GM10248 (cell line): Measurements from ENCODE around the gene EXOSC1.

Experiments
- CTCF ChIA-PET: fragments of 300-600 bp; sonication (Branson Sonifier 250); formaldehyde crosslinking; extraction: SDS; loops from one replicate; lab custom pipeline; 2021; ENCODE audit warnings: antibody characterized with exemption; lab: Yijun Ruan, JAX
- POLR2A ChIA-PET: fragments of 350-650 bp; sonication (Branson Sonifier 250); formaldehyde crosslinking; extraction: SDS; loops from one replicate; lab custom pipeline; 2020; ENCODE audit warnings: antibody characterized with exemption; lab: Yijun Ruan, JAX
- DNase-seq: peaks from one replicate; pipeline ENCODE4 v3.0.0; 2012; ENCODE audit errors: extremely low spot score
- TF ChIP-seq, protein P1 (sequence below): IDR thresholded peaks from 2 replicates; pipeline ENCODE4 v1.5.1; 2012; ENCODE audit warnings: mild to moderate bottlenecking, low read depth; ENCODE audit errors: extremely low read depth, missing control alignments, control extremely low read depth

EXOSC1 gene

DNA sequence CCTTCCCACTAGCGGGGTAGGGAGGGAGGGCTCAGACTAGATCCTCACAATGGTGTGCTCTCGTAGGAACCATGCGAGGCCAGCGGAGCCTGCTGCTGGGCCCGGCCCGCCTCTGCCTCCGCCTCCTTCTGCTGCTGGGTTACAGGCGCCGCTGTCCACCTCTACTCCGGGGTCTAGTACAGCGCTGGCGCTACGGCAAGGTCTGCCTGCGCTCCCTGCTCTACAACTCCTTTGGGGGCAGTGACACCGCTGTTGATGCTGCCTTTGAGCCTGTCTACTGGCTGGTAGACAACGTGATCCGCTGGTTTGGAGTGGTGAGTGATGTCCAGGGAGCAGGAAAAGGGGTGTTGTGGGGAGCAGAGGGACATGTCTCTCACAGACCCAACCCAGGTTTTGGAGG, 5.8 kb upstream of the EXOSC1 start:
- no peak for DNase-seq
- CTCF ChIA-PET: interaction anchor here (1.3 kb wide), 1 partner anchor 13 kb away, joined by 3 read pairs; no protein-coding TSS in a partner anchor
- TF ChIP-seq, protein P1, sequence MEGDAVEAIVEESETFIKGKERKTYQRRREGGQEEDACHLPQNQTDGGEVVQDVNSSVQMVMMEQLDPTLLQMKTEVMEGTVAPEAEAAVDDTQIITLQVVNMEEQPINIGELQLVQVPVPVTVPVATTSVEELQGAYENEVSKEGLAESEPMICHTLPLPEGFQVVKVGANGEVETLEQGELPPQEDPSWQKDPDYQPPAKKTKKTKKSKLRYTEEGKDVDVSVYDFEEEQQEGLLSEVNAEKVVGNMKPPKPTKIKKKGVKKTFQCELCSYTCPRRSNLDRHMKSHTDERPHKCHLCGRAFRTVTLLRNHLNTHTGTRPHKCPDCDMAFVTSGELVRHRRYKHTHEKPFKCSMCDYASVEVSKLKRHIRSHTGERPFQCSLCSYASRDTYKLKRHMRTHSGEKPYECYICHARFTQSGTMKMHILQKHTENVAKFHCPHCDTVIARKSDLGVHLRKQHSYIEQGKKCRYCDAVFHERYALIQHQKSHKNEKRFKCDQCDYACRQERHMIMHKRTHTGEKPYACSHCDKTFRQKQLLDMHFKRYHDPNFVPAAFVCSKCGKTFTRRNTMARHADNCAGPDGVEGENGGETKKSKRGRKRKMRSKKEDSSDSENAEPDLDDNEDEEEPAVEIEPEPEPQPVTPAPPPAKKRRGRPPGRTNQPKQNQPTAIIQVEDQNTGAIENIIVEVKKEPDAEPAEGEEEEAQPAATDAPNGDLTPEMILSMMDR: no peak
- POLR2A ChIA-PET: no interaction called here

DNA sequence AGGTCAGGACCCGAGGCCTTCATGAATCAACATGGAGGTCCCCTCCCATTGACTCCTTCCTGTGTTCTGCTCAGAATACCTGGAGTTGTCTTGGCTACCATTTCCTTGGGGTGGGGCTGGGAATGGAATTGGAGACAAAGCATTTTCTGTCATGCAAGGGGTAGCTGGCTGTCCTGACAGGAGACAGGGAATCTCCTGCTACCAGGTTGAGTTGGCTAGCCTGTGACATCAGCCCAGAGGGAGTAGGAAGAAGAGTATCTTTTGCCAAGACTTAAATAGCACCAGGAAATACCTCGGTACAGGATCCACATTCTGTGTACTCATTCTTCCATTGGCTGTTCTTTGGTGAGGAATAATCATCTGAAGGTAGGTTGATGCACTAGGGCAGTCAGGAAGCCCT, 5.0 kb upstream of the EXOSC1 start:
- POLR2A ChIA-PET: no interaction called here
- DNase-seq: no peak
- TF ChIP-seq, protein P1: no peak
- CTCF ChIA-PET: no interaction called here

DNA sequence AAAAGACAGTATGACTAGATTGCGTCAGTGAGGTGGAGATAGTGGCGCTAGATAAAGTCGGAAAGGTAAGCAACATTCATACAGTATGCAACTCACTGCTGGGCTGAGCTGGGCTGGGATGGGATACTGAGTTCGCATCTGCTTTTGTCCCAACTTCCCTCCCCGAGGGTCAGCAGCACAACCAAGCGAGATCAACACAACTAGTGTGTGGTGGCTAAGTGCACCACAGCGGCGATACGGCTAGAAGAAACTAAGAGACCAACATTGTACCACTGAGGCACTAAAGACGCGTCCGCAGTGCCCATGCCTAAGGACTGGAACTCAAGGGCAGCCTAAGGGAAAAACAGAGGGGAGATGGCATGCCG, 467 bp downstream of the EXOSC1 start:
- CTCF ChIA-PET: interaction anchor here (1.0 to 1.8 kb wide), 6 partner anchors 8 to 42 kb away, joined by 3 to 8 read pairs (median 3); no protein-coding TSS in a partner anchor

DNA sequence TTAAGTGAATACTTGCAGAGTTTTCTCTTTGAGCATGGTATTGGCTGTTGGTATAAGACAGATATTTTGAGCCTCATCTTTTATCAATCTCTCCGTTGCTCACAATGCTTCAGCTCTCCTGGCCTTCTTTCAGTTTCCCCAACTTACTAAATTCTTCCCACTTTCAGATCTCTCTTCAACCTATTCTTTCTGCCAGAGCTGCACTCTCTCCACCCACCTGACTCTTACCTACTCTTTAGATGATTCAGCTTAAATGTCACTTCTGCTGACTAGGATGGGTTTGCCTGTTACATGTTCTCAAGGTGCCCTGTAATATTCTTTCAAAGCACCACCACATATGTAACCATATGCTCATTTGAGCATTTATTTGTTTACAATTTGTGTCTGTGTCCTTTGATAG, 1.6 kb downstream of the EXOSC1 start:
- DNase-seq: no peak
- TF ChIP-seq, protein P1: no peak
- ChIA-PET CTCF (interaction anchor here (0.9 to 1.8 kb wide), 11 partner anchors 9 to 48 kb away, joined by 3 to 8 read pairs (median 3); no protein-coding TSS in a partner anchor), POLR2A (interaction anchor here (1.1 kb wide), 1 partner anchor 11 kb away, joined by 3 read pairs; no protein-coding TSS in a partner anchor)

More for the DNA sequence above, 467 bp downstream of the EXOSC1 start:
- POLR2A ChIA-PET: no interaction called here
- TF ChIP-seq, protein P1: no peak
- DNase-seq: no peak

DNA sequence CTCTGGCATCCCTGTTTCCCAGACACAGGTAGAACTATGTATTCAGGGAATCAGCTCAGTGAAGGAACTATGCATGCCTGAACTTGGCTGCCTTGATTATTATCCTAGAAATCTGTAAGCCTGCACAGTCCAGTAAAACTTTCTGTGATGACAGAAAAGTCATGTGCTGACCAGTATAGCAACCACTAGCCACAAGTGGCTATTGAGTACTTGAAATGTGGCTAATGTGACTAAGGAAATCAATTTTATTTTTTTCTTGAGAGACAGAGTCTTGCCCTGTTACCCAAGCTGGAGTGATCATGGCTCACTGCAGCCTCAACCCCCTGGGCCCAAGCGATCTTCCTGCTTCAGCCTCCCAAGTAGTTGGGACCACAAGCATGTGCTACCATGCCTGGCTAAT, 3.5 kb downstream of the EXOSC1 start:
- CTCF ChIA-PET: interaction anchor here (1.0 to 1.9 kb wide), 2 partner anchors 11 to 15 kb away, joined by 4 to 7 read pairs; no protein-coding TSS in a partner anchor
- POLR2A ChIA-PET: no interaction called here
- TF ChIP-seq, protein P1: no peak

DNA sequence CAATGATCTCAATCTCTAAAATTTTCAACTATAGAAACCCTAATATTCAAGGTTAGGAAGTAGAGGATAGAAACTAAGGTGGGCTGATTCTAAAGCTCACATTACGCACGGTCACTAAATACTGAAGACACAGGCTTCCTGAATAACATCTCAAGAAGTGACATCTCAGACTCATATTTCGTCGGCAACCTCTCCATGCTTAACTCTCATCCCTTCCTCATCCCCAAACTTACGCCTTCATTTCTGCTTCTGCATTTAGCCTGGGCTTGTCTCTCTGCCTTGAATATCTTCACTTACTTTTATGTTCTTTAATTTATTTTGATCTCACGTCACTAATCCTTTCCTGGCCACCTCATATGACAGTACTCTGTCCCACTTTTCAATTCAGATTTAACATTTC, 10.6 kb downstream of the EXOSC1 start:
- ChIA-PET POLR2A (interaction anchor here (0.7 kb wide), 1 partner anchor 48 kb away, joined by 3 read pairs; no protein-coding TSS in a partner anchor), CTCF (interaction anchor here (1.0 to 2.1 kb wide), 2 partner anchors 9 to 28 kb away, joined by 3 to 5 read pairs; no protein-coding TSS in a partner anchor)
- DNase-seq: no peak
- TF ChIP-seq, protein P1: no peak

More for the DNA sequence above, 3.5 kb downstream of the EXOSC1 start:
- DNase-seq: no peak
